Activated CD8-positive, alpha-beta memory T cell treated with anti-CD3 and anti-CD28 coated beads, Interleukin-2, amount 50 U/mL, for 24 hours (primary cell): ENCODE measurements around the gene BMP7.
"Not testable (repeated sequence)": the region's sequence is repeated elsewhere in the genome, so short reads cannot be mapped to it uniquely, and the experiment has no call there.

ENCODE experiments used
- DNase-seq: peaks from one replicate; pipeline ENCODE4 v3.0.0-alpha.2; 2020; ENCODE audit errors: extremely low read depth

Gene BMP7

DNA sequence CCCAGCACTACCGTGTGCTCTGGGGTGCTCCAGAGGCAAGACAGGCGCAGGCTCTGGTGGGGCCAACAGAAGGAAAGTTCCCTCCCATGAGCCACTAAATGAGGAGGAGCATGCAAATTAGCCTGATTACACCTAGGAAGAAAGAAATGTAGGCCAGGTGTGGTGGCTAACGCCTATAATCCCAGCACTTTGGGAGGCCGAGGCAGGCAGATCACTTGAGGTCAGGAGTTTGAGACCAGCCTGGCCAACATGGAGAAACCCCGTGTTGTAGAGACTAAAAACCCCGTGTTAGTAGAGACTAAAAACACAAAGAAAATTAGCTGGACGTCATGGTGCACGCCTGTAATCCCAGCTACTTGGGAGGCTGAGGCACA is 75.2 kb downstream of the BMP7 start:
- DNase-seq = not testable (repeated sequence)

GRCh38 chr20:57190536-57191264 is 75.7 kb downstream of the BMP7 start:
- no peak for DNase-seq

DNA sequence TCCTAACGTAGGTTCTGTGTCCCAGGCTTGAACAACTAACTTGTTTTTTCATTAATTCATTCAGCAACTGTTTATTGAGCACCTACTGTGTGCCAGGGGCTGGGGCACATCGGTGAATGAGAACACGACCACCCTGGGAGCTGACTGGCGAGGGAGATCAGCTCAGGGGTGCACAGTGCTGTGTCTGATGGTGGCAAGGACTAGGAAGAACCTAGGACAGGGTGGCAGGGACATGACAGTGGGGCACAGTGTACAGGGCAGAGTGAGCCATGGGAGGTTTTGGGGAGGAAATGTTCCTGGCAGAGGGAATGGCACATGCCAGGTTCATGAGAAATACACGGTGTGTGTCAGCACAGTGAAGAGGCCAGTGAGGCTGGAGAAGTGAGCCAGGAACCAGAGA is 76.7 kb downstream of the BMP7 start:
- DNase-seq = no peak

- DNase-seq = no peak
Measured at GRCh38 chr20:57188576-57189079, 77.8 kb downstream of the BMP7 start.

GRCh38 chr20:57188056-57188455 is 78.4 kb downstream of the BMP7 start:
- no peak for DNase-seq

DNA sequence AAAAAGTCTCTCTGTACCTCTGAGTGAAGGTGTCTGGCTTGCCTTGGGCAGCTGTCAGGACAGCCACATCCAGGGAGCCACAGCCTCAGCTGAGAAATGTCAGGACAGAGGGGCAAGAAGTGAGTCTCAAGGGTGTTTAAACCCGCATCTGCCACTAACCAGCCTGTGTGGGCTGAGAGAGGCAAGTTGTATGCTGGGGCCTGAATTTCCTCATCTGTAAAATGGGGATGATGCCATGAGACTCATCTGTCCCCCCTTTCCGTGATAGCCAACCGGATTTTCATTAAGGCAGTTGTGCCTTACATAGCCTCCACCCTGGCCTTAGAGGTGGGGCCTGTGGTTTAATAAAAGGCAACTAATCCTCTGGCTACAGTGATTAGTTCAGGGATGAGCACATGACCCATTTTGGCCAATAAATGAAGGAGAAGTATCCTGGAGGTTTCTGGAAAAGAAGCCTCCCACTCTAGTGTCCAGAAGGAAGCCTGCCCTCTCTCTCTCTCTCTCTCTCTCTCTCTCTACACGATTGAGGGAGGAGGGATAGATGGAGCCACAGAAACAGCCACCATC is 79.3 kb downstream of the BMP7 start:
- no peak for DNase-seq

- DNase-seq = no peak
Measured at GRCh38 chr20:57186192-57186591, 80.2 kb downstream of the BMP7 start.

DNA sequence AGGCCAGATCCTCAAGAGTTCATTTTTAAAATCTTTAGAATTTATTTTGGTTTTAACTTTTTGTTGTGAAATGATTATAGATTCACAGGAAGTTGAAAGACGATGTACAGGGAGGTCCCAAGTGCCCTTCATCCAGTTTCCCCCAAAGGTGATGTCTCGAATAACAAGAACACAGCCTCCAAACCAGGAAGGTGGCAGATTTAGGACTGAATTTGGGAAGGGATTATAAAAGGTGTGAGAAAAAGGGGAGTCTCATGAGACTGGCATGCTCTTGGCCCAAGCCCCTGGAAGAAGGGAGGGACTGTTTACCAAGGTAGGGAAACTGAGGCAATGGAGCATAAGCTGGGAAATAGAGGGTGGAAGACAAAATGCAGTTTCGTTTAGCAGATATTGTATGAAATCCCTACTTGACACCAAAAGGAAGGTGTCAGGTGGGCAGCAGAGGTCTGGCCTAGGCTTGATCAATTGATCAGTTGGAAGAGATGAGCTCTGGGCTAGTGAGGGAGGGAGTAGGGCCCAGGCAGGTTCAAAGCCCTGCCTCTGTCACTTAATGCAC is 81.2 kb downstream of the BMP7 start:
- DNase-seq = no peak

DNA sequence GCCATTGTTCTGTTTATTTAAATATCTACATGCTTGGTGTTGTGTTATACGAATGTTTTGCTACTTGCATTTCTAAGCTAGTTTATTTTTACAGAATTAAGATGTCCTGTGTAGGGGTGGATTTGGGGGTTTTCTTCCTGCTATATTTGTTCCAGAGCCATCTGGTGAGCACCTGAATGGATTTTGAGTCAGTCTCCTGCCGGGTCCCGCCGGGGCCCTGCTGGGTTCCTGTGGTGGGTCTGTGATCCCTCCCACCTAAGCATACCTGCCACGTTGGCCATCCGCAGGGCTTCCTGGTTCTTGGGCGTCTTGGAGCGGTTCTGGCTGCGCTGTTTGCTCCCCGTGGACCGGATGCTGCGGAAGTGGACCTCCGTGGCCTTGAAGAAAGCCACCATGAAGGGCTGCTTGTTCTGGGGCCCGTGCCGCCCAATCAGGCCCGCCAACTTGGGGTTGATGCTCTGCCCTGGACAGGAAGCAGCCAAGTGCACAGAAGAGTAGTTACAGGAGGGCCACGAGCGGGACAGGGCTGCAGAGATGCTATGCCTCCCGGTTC is 82.9 kb downstream of the BMP7 start:
- no peak for DNase-seq

DNA sequence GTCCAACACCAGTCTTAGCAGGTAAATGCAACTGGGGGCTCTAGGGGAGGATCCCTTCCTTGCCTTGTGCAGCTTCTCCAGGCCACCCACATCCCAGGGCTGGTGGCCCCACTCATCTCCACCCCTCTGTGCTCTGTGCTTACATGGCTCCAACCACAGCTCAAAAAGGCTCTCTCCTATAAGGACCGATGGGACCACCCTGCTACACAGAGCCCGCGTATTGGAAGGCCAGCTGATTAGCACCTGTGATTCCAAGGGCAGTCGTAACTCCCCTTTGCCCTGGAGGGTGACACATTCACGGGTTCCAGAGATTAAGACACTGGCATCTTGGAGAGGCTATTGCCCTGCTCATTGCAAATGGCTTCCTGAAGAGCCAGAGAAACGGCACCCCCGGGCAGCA is 84.8 kb downstream of the BMP7 start:
- DNase-seq = no peak

DNA sequence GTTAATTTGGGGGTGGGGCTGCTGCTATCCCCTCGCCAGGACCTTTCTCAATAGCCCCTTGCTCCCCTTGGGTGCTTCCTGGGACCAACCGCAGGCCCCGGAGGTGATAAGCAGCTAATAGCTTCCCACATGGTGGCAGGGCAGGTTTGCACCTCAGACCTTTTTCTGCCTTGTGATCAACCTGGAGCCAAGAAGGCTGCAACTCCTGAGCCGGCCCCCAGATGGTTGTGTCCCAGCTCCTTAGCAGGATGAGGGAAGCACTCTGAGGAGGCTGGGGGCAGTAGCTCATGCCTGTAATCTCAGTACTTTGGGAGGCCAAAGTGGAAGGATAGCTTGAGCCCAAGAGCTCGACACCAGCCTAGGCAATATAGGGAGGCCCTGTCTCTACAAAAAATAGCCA is 85.5 kb downstream of the BMP7 start:
- no peak for DNase-seq

DNA sequence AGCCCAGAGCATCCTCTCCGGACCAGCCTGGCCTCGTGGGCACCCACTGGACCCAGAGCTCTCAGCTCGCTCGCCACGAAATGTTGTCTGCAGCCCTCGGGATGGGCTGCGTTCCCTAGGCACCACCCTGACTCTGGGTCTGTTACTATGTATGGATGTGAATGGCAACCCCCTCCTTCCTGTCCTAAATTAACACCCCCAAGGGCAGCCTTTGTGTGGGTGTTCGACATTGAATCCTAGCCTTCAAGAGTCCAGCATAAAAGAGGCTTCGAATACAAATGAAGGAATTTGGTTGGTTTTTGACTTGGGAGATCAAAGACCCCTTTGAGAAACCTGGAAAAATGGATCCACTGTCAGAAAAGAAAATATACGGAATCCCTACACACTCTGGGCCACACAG is 86.1 kb downstream of the BMP7 start:
- no peak for DNase-seq

DNA sequence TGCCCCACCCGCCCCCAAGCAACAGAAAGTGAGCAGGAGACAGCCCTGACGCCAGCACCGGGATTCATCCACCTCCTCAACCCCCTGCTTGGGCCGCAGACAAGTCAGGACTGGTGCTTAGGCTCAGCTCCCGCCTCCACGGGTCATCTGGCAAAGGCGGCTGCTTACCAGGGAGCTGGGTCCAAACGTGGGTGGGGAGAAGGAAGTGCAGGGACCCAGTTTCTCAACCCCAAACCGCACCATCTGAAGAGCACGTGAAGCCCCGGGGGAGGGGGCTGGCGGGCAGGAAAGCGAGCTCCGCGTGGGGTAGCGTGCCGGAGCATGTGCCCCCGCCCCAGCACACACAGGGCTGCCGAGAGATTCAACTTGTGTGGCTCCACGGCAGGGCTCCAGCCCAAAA is 87.2 kb downstream of the BMP7 start:
- no peak for DNase-seq

DNA sequence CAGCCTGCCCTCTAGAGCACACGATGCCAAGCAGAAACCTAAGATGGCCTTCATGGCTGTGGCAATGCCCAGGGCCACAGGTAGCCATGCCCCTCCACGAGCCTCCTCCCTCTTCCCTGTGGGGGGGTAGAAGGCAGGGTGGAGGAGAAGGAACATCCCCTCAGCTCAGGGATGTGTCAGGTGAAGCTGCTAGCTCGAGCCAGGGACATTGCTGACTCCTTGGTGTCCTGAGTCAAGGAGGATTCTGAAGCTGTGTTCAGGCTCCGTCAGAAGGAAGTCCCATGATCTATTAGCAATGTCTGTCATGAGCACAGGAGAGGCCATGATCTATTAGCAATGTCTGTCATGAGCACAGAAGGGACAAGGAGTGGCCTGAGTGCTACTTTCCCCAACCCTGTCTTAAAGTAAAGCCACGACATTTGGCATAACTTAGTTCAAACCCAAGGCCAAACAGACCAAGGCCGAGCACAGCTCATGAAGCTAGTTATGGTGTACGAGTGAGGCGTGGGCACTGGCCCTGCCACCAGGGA is 87.8 kb downstream of the BMP7 start:
- DNase-seq = no peak

- DNase-seq = no peak
Measured at GRCh38 chr20:57177636-57178280, 88.7 kb downstream of the BMP7 start.

- DNase-seq = no peak
Measured at GRCh38 chr20:57176842-57177241, 89.6 kb downstream of the BMP7 start.

GRCh38 chr20:57175397-57176010 is 90.9 kb downstream of the BMP7 start:
- DNase-seq = no peak

DNA sequence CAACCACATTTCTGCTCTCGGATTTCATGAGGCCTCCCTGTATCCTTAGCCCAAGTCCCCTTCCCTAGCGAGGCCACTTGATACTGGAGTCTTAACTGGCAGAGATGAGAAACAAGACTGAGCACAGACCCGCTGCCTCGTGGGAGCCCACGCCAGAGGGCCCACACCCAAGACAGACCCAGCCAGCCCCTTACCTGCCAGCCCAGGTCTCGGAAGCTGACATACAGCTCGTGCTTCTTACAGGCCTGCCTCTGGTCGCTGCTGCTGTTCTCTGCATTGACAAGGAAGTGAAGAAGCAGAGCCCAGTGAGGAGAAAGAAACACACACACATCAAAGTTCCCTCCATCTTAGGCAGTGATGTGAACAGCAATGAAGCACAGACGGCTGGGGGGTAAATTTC is 91.7 kb downstream of the BMP7 start:
- no peak for DNase-seq

DNA sequence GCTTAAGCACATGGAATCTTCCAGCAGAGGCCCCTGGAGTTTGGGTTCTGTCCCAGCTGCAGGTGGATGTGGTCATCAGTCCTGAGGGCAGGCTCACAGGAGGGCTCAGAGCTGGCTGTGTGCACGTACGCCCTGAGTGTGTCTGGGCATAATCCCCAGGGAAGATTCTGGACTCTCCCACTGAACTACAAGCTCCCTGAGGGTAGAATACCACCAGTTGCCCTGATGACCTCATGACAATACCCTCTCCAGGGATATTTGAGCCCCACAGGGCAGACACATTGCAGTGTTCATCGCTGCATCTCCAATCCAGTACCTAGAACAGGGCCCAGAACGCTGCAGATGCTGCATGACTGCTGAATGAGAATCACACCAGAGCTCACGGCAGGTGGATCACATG is 92.5 kb downstream of the BMP7 start:
- no peak for DNase-seq

DNA sequence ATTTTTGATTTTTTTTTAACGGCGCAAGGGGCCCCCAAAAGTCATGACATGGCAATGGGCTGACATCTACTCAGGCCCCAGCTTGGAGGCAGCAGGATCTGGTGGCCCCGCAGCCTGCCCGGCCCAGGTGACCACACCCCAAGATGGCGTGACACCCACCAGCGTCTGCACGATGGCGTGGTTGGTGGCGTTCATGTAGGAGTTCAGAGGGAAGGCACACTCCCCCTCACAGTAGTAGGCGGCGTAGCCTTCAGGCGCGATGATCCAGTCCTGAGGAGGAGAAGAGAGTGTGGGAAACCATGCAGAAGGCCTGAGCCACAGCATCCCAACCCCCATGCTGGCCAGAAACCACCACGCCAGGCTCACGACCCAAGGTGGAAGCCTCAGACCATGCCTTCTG is 93.4 kb downstream of the BMP7 start:
- DNase-seq = no peak

DNA sequence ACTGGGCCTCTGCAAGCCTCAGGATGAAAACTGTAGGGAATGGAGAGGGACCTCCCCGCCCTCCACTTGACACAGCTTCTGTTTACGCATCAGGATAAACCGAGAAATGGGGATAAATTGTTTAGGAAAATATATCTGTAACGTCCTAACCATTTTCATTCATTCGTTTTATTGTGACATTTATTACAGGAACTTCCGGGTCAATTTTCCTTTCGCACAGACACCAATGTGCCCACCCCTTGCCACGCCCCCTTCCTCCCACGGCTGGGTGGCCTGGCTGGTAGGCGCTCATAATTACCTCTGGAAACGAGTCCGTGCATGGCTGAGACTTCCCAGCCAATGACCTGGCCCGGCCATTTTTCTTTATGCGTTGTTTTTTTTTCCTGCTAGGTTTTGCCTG is 96.1 kb downstream of the BMP7 start:
- no peak for DNase-seq

DNA sequence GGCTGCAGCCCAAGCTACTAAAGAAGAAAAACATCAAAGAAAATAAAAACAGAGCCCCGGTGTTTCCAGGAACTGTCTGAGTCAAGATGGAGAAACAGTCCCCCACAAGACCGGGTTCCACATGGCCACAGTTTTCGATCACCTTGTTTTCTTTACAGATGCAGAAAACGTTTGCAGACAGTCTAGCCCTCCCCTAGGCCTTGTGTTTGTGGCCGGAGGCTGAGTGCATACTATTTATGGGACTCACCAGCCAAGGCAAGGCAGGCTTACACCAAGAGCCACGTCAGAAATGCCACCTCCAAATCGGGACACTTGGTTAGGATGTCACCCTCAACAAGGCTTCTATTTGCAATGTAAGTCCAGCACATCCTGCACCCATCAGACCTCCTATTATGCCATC is 97.3 kb downstream of the BMP7 start:
- no peak for DNase-seq
